WI38 (cell line): ENCODE measurements around the gene DBX1.

Source experiments
- H3K4me3 ChIP-seq: 2 replicates; pipeline ENCODE4 v1.5.1; 2011; ENCODE audit warnings: low read depth, mild to moderate bottlenecking, control low read depth, low read length
- CTCF ChIP-seq: IDR thresholded peaks from 2 replicates; pipeline ENCODE4 v1.5.1; 2012; ENCODE audit warnings: low read depth, mild to moderate bottlenecking, control low read depth, low read length

DBX1 gene

GRCh38 chr11:20109731-20110445, 50.4 kb downstream of the DBX1 start:
- TF ChIP-seq CTCF = no peak
- no peak overlapping the region for H3K4me3 ChIP-seq
